Measurements from ENCODE around the gene KCNJ14. TPM values are rescaled to one million over a fixed set of nuclear protein-coding genes. Genes with fewer than 3 reads are reported as not detected.

KCNJ14 gene
- total RNA-seq, 2 experiments from 2014 or later: 1.7 to 2.0 TPM

DNA sequence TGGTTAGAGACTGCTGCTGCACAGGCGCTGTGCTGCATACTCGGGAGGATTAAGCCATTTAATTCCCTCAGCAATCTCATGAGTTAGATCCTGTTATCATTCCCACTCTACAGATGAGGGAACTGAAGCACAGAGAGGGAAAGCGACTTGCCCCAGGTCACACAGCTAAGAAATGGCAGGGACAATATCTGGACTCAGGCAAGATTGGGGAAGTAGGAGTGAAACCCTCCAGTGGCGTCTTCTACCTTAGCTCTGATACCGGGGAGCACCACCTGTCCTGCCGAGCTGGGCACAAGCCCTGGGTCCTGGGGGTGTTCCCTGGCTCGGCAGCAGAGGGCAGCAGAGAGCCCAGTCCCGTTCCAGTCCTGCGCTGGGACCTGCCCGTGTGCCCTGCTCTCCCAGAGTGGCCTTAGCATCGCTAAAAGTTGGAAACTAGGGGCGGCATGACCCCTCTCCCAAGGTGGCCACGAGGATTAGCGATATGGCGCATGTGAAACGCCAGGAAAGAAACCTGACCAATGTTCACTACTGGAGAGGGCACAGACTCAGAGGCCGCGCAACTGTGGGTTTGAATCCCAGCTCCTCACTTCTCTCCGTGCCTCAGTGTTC lies 34.3 kb downstream of the KCNJ14 start:
- H3K4me3 ChIP-seq (ENCODE audit: low read length): no peak overlapping the region
- TF ChIP-seq, protein P1, sequence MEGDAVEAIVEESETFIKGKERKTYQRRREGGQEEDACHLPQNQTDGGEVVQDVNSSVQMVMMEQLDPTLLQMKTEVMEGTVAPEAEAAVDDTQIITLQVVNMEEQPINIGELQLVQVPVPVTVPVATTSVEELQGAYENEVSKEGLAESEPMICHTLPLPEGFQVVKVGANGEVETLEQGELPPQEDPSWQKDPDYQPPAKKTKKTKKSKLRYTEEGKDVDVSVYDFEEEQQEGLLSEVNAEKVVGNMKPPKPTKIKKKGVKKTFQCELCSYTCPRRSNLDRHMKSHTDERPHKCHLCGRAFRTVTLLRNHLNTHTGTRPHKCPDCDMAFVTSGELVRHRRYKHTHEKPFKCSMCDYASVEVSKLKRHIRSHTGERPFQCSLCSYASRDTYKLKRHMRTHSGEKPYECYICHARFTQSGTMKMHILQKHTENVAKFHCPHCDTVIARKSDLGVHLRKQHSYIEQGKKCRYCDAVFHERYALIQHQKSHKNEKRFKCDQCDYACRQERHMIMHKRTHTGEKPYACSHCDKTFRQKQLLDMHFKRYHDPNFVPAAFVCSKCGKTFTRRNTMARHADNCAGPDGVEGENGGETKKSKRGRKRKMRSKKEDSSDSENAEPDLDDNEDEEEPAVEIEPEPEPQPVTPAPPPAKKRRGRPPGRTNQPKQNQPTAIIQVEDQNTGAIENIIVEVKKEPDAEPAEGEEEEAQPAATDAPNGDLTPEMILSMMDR (IDR thresholded peaks at IDR 0.05): peak; percentile 89
- ATAC-seq (ENCODE audit: poor library complexity) (peak; percentile 28), DNase-seq (peak; percentile 56 to 88 (median 77))
- peaks cover 0 to 12% of the 10 kb centered on the region in 2 experiments for H3K9me3 ChIP-seq (ENCODE audit: control insufficient read depth in 1 of 2, insufficient read depth in 1 of 2, low read length in 2 of 2)
- intact Hi-C loops (cut with DNase I, micrococcal nuclease): loop anchor here in 1 of 2 experiments (1.0 to 5.0 kb wide), 3 partner anchors 95 to 167 kb away; partner anchors contain the start of genes SYNGR4 and TMEM143
- Mint-ChIP-seq H3K9me3 (no peaks in the 10 kb centered on the region), H3K4me1 (ENCODE audit: low read depth) (peaks cover 40% of the 10 kb centered on the region), H3K36me3 (ENCODE audit: low read depth) (no peaks in the 10 kb centered on the region), H3K27ac (no peak overlapping the region), H3K4me3 (no peak overlapping the region), H3K27me3 (peaks cover 31% of the 10 kb centered on the region)
- H3K36me3 ChIP-seq (ENCODE audit: insufficient read depth, low read length): no peaks in the 10 kb centered on the region
- CTCF ChIA-PET: interaction anchor here (0.5 to 2.7 kb wide), 23 partner anchors 9 to 1548 kb away, joined by 3 to 26 read pairs (median 3); partner anchors contain the start of gene KDELR1
- POLR2A ChIA-PET: interaction anchor here (1.0 to 1.6 kb wide), 6 partner anchors 9 to 504 kb away, joined by 3 to 12 read pairs (median 4); partner anchors contain the start of genes RPL18 and RUVBL2
- H3K27me3 ChIP-seq (ENCODE audit: control insufficient read depth in 1 of 2, insufficient read depth in 2 of 2, low read length in 2 of 2): peaks cover 0 to 20% of the 10 kb centered on the region in 2 experiments
- no peak overlapping the region for H3K27ac ChIP-seq (ENCODE audit: low read depth in 1 of 2, low read length in 2 of 2)
- H3K4me1 ChIP-seq (ENCODE audit: insufficient read depth, low read length): peaks cover 48% of the 10 kb centered on the region

GRCh38 chr19:48490981-48491792 lies 35.8 kb downstream of the KCNJ14 start:
- Histone ChIP-seq H3K27me3 (ENCODE audit: control insufficient read depth in 1 of 2, insufficient read depth in 2 of 2, low read length in 2 of 2) (peaks cover 0 to 28% of the 10 kb centered on the region in 2 experiments), H3K4me1 (ENCODE audit: insufficient read depth, low read length) (peaks cover 48% of the 10 kb centered on the region), H3K27ac (ENCODE audit: low read depth in 1 of 2, low read length in 2 of 2) (no peak overlapping the region), H3K9me3 (ENCODE audit: control insufficient read depth in 1 of 2, insufficient read depth in 1 of 2, low read length in 2 of 2) (peaks cover 0 to 12% of the 10 kb centered on the region in 2 experiments), H3K36me3 (ENCODE audit: insufficient read depth, low read length) (no peaks in the 10 kb centered on the region), H3K4me3 (ENCODE audit: low read length) (no peak overlapping the region)
- TF ChIP-seq, protein P1 (IDR thresholded peaks at IDR 0.05): no peak
- ChIA-PET CTCF (interaction anchor here (0.6 to 2.7 kb wide), 6 partner anchors 8 to 242 kb away, joined by 3 to 26 read pairs (median 6); no protein-coding TSS in a partner anchor), POLR2A (interaction anchor here (0.7 to 1.3 kb wide), 3 partner anchors 128 to 1281 kb away, joined by 3 read pairs; partner anchors contain the start of gene RPL18)
- DNase-seq (peak in 12 of 14 experiments; percentile 40 to 83 (median 60)), ATAC-seq (ENCODE audit: poor library complexity) (peak; percentile 8)
- no peaks in the 10 kb centered on the region for H3K36me3 Mint-ChIP-seq (ENCODE audit: low read depth)
- H3K27me3 Mint-ChIP-seq: peaks cover 42% of the 10 kb centered on the region
- peaks cover 47% of the 10 kb centered on the region for H3K4me1 Mint-ChIP-seq (ENCODE audit: low read depth)
- no peak overlapping the region for H3K27ac Mint-ChIP-seq
- intact Hi-C loops (cut with DNase I, micrococcal nuclease): loop anchor here (1.0 to 5.0 kb wide), 3 partner anchors 93 to 169 kb away; partner anchors contain the start of genes SYNGR4 (in 1 of the 2) and TMEM143 (in 1 of the 2)
- H3K4me3 Mint-ChIP-seq: peak overlapping the region; percentile 60
- no peaks in the 10 kb centered on the region for H3K9me3 Mint-ChIP-seq

- no peak overlapping the region for H3K4me3 ChIP-seq (ENCODE audit: low read length)
- peaks cover 0 to 12% of the 10 kb centered on the region in 2 experiments for H3K9me3 ChIP-seq (ENCODE audit: control insufficient read depth in 1 of 2, insufficient read depth in 1 of 2, low read length in 2 of 2)
- H3K4me1 ChIP-seq (ENCODE audit: insufficient read depth, low read length): peaks cover 48% of the 10 kb centered on the region
- peaks cover 44% of the 10 kb centered on the region for H3K27me3 Mint-ChIP-seq
- no peaks in the 10 kb centered on the region for H3K9me3 Mint-ChIP-seq
- H3K4me1 Mint-ChIP-seq (ENCODE audit: low read depth): peaks cover 47% of the 10 kb centered on the region
- H3K36me3 ChIP-seq (ENCODE audit: insufficient read depth, low read length): no peaks in the 10 kb centered on the region
- ATAC-seq (ENCODE audit: poor library complexity): no peak
- intact Hi-C loops (cut with DNase I, micrococcal nuclease): loop anchor here (1.0 to 5.0 kb wide), 3 partner anchors 93 to 169 kb away; partner anchors contain the start of genes SYNGR4 (in 1 of the 2) and TMEM143 (in 1 of the 2)
- H3K27ac Mint-ChIP-seq: no peak overlapping the region
- H3K36me3 Mint-ChIP-seq (ENCODE audit: low read depth): no peaks in the 10 kb centered on the region
- H3K27me3 ChIP-seq (ENCODE audit: control insufficient read depth in 1 of 2, insufficient read depth in 2 of 2, low read length in 2 of 2): peaks cover 0 to 30% of the 10 kb centered on the region in 2 experiments
- POLR2A ChIA-PET: no interaction called here
- H3K27ac ChIP-seq (ENCODE audit: low read depth in 1 of 2, low read length in 2 of 2): no peak overlapping the region
- CTCF ChIA-PET: interaction anchor here (0.7 kb wide), 1 partner anchor 117 kb away, joined by 3 read pairs; no protein-coding TSS in a partner anchor
- peak in 1 of 14 experiments; percentile 6 for DNase-seq
- H3K4me3 Mint-ChIP-seq: peak overlapping the region; percentile 67
- TF ChIP-seq, protein P1 (IDR thresholded peaks at IDR 0.05): no peak
Observed at GRCh38 chr19:48491793-48492123, 36.4 kb downstream of the KCNJ14 start.
